Pancreas (tissue), 10 donors: ENCODE results near the gene MAFG. TPM values are rescaled to one million over a fixed set of nuclear protein-coding genes. Genes with fewer than 3 reads are reported as not detected.
A peak's percentile ranks its signal among the peaks of the same experiment; 100 is the strongest.

Experiments
- ATAC-seq, 4 donors: fragments of 200-7000 bp; cut with Tn5 transposase; one replicate each; pipeline versions ENCODE4 v1.8.0 to v1.9.1; 2020; ENCODE audit warnings: mild to moderate bottlenecking in 4 of 4, moderate library complexity in 4 of 4
- DNase-seq, 6 donors: peaks; one replicate each; pipeline ENCODE4 v3.0.0-alpha.2; 2020
- FAIRE-seq: peaks from 2 replicates; lab custom pipeline; 2012; peaks lifted over from hg19 to GRCh38; lab: Jason Lieb, UNC
- H3K27ac ChIP-seq, 4 donors: fragments of 200-600 bp; sonication (generic); 1 replicate in 3 of 4; 2 replicates in 1 of 4; pipeline versions ENCODE4 v1.5.0 to v1.8.0; 2020
- H3K27me3 ChIP-seq, 4 donors: fragments of 200-600 bp; one replicate each; pipeline ENCODE4 v1.8.0; 2021
- H3K36me3 ChIP-seq, 3 donors: fragments of 200-600 bp; sonication (generic) in 1 of 3; one replicate each; pipeline versions ENCODE4 v1.5.0 to v1.8.0; 2020 to 2021
- H3K4me1 ChIP-seq, 3 donors: fragments of 200-600 bp; one replicate each; pipeline ENCODE4 v1.8.0; 2021
- H3K4me3 ChIP-seq, 4 donors: fragments of 200-600 bp; sonication (generic) in 2 of 4; one replicate each; pipeline versions ENCODE4 v1.5.0 to v1.8.0; 2020 to 2021
- H3K9me3 ChIP-seq, 4 donors: fragments of 200-600 bp; one replicate each; pipeline ENCODE4 v1.8.0; 2021
- CTCF ChIP-seq, 4 donors: fragments of 200-600 bp; sonication (generic) in 3 of 4; IDR thresholded peaks; one replicate each; pipeline versions ENCODE4 v1.5.0 to v1.8.0; 2021; ENCODE audit warnings: antibody characterized with exemption in 4 of 4
- WGBS, 2 donors: extraction: QIAGEN DNeasy Blood & Tissue Kit; methylation state at CpG; one replicate each; pipeline ENCODE4 v1.1.7; 2013; 5-methylcytosine and 5-hydroxymethylcytosine counted together
- intact Hi-C, 3 donors: fragments of 100-400 bp; cut with DNase I; formaldehyde crosslinking; loops; one replicate each; pipeline versions ENCODE4 v1.11.1 to v1.14.2; 2022
- polyA plus RNA-seq, 2 donors: library from polyadenylated mRNA; stranded (reverse); fragments of 200-250 nt; gene quantifications; one replicate each; pipeline ENCODE4 v1.2.3, GENCODE V29; 2013
- total RNA-seq, 6 donors: library from RNA; stranded (reverse); fragmentation: NEBNext Ultra II Directional in 4 of 6; extraction: Animal tissue kit (Norgen Biotek cat#: 25700) in 4 of 6; gene quantifications; one replicate each; pipeline versions ENCODE4 v1.2.1 to v1.2.4, GENCODE V29; 2021 to 2023
- donor health status: healthy with polysubstance abuse.
- donor health status: DM: no; HTN: no; CAD: no; lungs with moderate emphysema.
- donor health status: DM: no; HTN: no; CAD: no.
- donor health status: control.
- donor health status: control.
- donor health status: Bipolar disorder and iron deficiency.
- donor health status: DM: yes; HTN: yes; CAD: no.
- donor health status: DM: no; HTN: no; CAD: no.
- donor health status: DM: no; HTN: no; CAD: no.
- donor health status: DM: yes; HTN: yes; CAD: no.

MAFG gene
- total and polyA plus RNA-seq, 8 donors, result 6.4 to 11.1 (median 8.0) TPM

DNA sequence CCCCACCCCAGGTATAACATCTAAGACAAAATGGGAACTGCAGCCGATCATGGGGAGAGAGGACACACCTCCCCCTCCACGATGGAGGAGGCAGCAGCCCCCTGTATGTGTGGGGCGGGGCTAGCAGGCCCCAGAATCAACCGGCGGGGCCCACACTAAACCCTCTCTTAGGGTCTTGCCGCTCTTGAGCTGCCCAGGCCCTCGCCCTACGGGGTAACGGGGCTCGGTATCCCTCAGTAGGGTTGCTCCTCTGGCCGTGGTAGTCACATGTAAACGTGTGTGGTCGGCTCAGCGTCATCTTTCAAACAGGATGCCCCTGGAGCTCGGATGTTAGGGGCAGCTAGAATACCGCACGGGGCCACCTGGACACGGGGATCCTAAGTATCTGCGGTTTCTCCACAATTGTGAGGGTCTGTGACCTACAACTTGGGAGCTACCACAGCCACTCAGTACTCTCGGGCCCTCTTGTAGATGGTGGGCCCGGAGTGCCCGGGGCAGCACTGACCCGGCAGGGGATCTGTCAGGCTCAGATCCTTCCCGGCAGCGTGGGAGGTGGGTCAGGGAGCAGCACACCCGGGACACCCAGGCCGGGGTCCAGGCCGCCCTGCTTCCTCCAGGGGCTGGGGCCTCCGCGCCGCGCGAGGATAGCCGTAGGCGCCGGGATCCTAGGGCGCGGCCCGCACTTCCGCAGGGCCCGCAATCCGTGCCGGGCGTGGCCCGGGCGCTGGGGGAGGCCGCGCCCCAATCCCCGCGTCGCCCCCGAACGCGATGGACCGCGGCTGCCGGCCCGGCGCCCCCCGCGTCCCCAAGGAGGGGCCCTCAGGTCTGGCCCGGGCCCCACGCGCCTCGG is 57.2 kb downstream of the MAFG start:
- intact Hi-C loops, result no loop called here
- no peaks in the 10 kb centered on the region for H3K9me3 ChIP-seq
- H3K27me3 ChIP-seq, result no peaks in the 10 kb centered on the region
- H3K27ac ChIP-seq, result peak overlapping the region; percentile 81 to 100 (median 96)
- FAIRE-seq (no peak), ATAC-seq (peak in 2 of 4 donors; percentile 0 to 1), DNase-seq (peak; percentile 42 to 89 (median 65))
- H3K4me1 ChIP-seq, result peaks cover 21 to 43% (median 32%) of the 10 kb centered on the region in 3 donors
- TF ChIP-seq CTCF (IDR thresholded peaks at IDR 0.05), result no peak
- H3K4me3 ChIP-seq, result peak overlapping the region; percentile 59 to 87 (median 70)
- WGBS, 2 donors, result 2 to 4% methylated on average over 46 to 65 of the region's 65 CpGs
- H3K36me3 ChIP-seq, result peaks cover 0 to 16% (median 10%) of the 10 kb centered on the region in 3 donors

GRCh38 chr17:81869221-81870130 is 58.1 kb downstream of the MAFG start:
- WGBS, 2 donors, result 24 to 27% methylated on average over 45 to 52 of the region's 52 CpGs
- intact Hi-C loops, result no loop called here
- Histone ChIP-seq H3K27me3 (no peaks in the 10 kb centered on the region), H3K4me1 (peaks cover 26 to 52% (median 39%) of the 10 kb centered on the region in 3 donors), H3K4me3 (peak overlapping the region in 3 of 4 donors; percentile 59 to 87 (median 82)), H3K27ac (peak overlapping the region; percentile 15 to 100 (median 96)), H3K36me3 (peaks cover 0 to 16% (median 10%) of the 10 kb centered on the region in 3 donors), H3K9me3 (no peaks in the 10 kb centered on the region)
- DNase-seq (peak in 5 of 6 donors; percentile 48 to 89 (median 71)), ATAC-seq (peak in 3 of 4 donors; percentile 2 to 12 (median 5)), FAIRE-seq (no peak)
- TF ChIP-seq CTCF (IDR thresholded peaks at IDR 0.05), result peak; percentile 68 to 87 (median 78)

DNA sequence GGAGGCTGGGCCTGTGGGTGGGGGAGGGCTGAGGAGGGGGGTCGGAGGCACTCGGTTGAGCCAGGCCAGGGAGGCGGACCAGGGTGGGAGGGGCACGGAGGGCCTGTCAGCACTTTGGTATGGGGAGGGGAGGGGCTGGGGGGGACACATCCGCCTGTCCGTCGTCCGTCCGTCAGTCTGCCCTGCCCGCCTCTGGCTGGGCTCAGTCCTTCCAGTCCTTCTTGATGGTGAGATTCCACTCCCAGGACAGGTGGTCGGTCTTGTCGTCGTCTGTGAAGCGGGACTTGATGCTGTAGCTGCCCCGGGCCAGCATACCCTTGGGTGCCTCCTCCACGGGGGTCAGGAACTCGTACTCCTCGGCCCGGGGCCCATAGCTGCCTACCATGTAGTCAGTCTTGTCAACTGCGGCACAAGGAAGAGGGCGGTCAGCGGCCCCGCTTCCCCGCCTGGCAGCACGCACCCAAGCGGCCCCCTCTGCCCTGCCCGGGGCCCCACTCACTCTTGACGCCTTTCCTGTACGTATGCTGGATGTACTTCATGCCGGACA is 58.8 kb downstream of the MAFG start:
- 55 to 64% methylated on average over 25 to 30 of the region's 30 CpGs for WGBS, 2 donors
- FAIRE-seq (no peak), DNase-seq (peak in 4 of 6 donors; percentile 50 to 89 (median 66)), ATAC-seq (no peak)
- Histone ChIP-seq H3K36me3 (peaks cover 0 to 16% (median 10%) of the 10 kb centered on the region in 3 donors), H3K27me3 (no peaks in the 10 kb centered on the region), H3K9me3 (no peaks in the 10 kb centered on the region), H3K27ac (peak overlapping the region in 3 of 4 donors; percentile 28 to 97 (median 96)), H3K4me1 (peaks cover 27 to 57% (median 39%) of the 10 kb centered on the region in 3 donors), H3K4me3 (peak overlapping the region in 2 of 4 donors; percentile 59 to 82)
- no peak for TF ChIP-seq CTCF (IDR thresholded peaks at IDR 0.05)
- intact Hi-C loops, result no loop called here

Other genes starting within 250 kb of the MAFG start
- 10 to 100 TPM; 10.5 to 18.3 (median 13.1) TPM for gene ARL16, start 243.9 kb downstream of the MAFG start, total RNA-seq
- 100 to 1,000 TPM; 102 to 119 TPM for gene ARL16, start 243.9 kb downstream of the MAFG start, polyA plus RNA-seq
- gene HGS, start 243.7 kb downstream of the MAFG start, total RNA-seq, result 10 to 100 TPM; 39.3 to 56.6 (median 43.0) TPM
- 100 to 1,000 TPM; 135 to 174 TPM for gene HGS, start 243.7 kb downstream of the MAFG start, polyA plus RNA-seq
- gene MRPL12, start 224.4 kb downstream of the MAFG start, total RNA-seq, result 10 to 100 TPM; 18.1 to 46.6 (median 23.7) TPM
- gene MRPL12, start 224.4 kb downstream of the MAFG start, polyA plus RNA-seq, result 10 to 100 TPM; 48.8 to 98.7 TPM
- 10 to 100 TPM; 12.0 to 40.1 (median 17.3) TPM for gene SLC25A10, start 215.5 kb downstream of the MAFG start, total RNA-seq
- gene SLC25A10, start 215.5 kb downstream of the MAFG start, polyA plus RNA-seq, result 10 to 100 TPM; 34.6 to 55.8 TPM
- gene GCGR, start 123.6 kb downstream of the MAFG start, total RNA-seq, result 1 to 10 TPM in 2 of 6 donors, under 1 TPM in 3, not detected in 1; 0.28 to 2.1 (median 0.79) TPM
- gene GCGR, start 123.6 kb downstream of the MAFG start, polyA plus RNA-seq, result 10 to 100 TPM in 1 of 2 donors, 1 to 10 TPM in 1; 7.3 to 22.7 TPM
- 10 to 100 TPM; 28.9 to 64.0 (median 50.2) TPM for gene MCRIP1, start 94.4 kb downstream of the MAFG start, total RNA-seq
- 100 to 1,000 TPM; 133 to 203 TPM for gene MCRIP1, start 94.4 kb downstream of the MAFG start, polyA plus RNA-seq
- gene PPP1R27, start 92.7 kb downstream of the MAFG start, total RNA-seq, result under 1 TPM in 1 of 6 donors, not detected in 5; 0.19 TPM
- 1 to 10 TPM; 1.1 to 1.5 TPM for gene PPP1R27, start 92.7 kb downstream of the MAFG start, polyA plus RNA-seq
- gene P4HB, start 67.2 kb downstream of the MAFG start, total RNA-seq, result 1,000 to 10,000 TPM; 1,057 to 2,130 (median 1,556) TPM
- 1,000 to 10,000 TPM in 1 of 2 donors, 100 to 1,000 TPM in 1; 876 to 1,399 TPM for gene P4HB, start 67.2 kb downstream of the MAFG start, polyA plus RNA-seq
- gene ARHGDIA, start 56.4 kb downstream of the MAFG start, total RNA-seq, result 100 to 1,000 TPM in 5 of 6 donors, 10 to 100 TPM in 1; 99.5 to 170 (median 160) TPM
- gene ARHGDIA, start 56.4 kb downstream of the MAFG start, polyA plus RNA-seq, result 100 to 1,000 TPM; 157 to 225 TPM
- 10 to 100 TPM; 14.4 to 27.8 (median 23.4) TPM for gene ALYREF, start 36.1 kb downstream of the MAFG start, total RNA-seq
- gene ALYREF, start 36.1 kb downstream of the MAFG start, polyA plus RNA-seq, result 10 to 100 TPM; 10.3 to 22.6 TPM
- 10 to 100 TPM; 33.3 to 45.5 (median 42.5) TPM for gene ANAPC11, start 36.0 kb downstream of the MAFG start, total RNA-seq
- 100 to 1,000 TPM in 1 of 2 donors, 10 to 100 TPM in 1; 95.1 to 112 TPM for gene ANAPC11, start 36.0 kb downstream of the MAFG start, polyA plus RNA-seq
- under 1 TPM in 4 of 6 donors, not detected in 2; 0.19 to 0.62 (median 0.34) TPM for gene NPB, start 25.5 kb downstream of the MAFG start, total RNA-seq
- under 1 TPM; 0.34 to 0.45 TPM for gene NPB, start 25.5 kb downstream of the MAFG start, polyA plus RNA-seq
- gene PCYT2, start 16.3 kb downstream of the MAFG start, total RNA-seq, result 10 to 100 TPM in 5 of 6 donors, 1 to 10 TPM in 1; 9.0 to 20.7 (median 15.0) TPM
- gene PCYT2, start 16.3 kb downstream of the MAFG start, polyA plus RNA-seq, result 10 to 100 TPM; 22.3 to 35.3 TPM
- gene SIRT7, start 9.6 kb downstream of the MAFG start, total RNA-seq, result 10 to 100 TPM in 5 of 6 donors, 1 to 10 TPM in 1; 9.6 to 18.1 (median 12.0) TPM
- gene SIRT7, start 9.6 kb downstream of the MAFG start, polyA plus RNA-seq, result 10 to 100 TPM; 33.8 to 40.2 TPM
- 100 to 1,000 TPM in 1 of 6 donors, 10 to 100 TPM in 5; 30.6 to 158 (median 52.3) TPM for gene PYCR1, start 9.6 kb upstream of the MAFG start, total RNA-seq
- gene PYCR1, start 9.6 kb upstream of the MAFG start, polyA plus RNA-seq, result 10 to 100 TPM; 25.4 to 36.9 TPM
- not detected for gene MYADML2, start 19.5 kb upstream of the MAFG start, total RNA-seq
- not detected for gene MYADML2, start 19.5 kb upstream of the MAFG start, polyA plus RNA-seq
- under 1 TPM in 5 of 6 donors, not detected in 1; 0.14 to 0.44 (median 0.16) TPM for gene NOTUM, start 33.5 kb upstream of the MAFG start, total RNA-seq
- under 1 TPM; 0.21 to 0.27 TPM for gene NOTUM, start 33.5 kb upstream of the MAFG start, polyA plus RNA-seq
- 10 to 100 TPM; 12.2 to 25.7 (median 16.2) TPM for gene ASPSCR1, start 49.9 kb upstream of the MAFG start, total RNA-seq
- 10 to 100 TPM; 70.8 to 78.8 TPM for gene ASPSCR1, start 49.9 kb upstream of the MAFG start, polyA plus RNA-seq
- 10 to 100 TPM; 14.0 to 28.6 (median 16.4) TPM for gene CENPX, start 95.1 kb upstream of the MAFG start, total RNA-seq
- 10 to 100 TPM; 43.6 to 62.4 TPM for gene CENPX, start 95.1 kb upstream of the MAFG start, polyA plus RNA-seq
- gene LRRC45, start 95.6 kb upstream of the MAFG start, total RNA-seq, result 1 to 10 TPM; 5.3 to 9.9 (median 6.2) TPM
- gene LRRC45, start 95.6 kb upstream of the MAFG start, polyA plus RNA-seq, result 10 to 100 TPM; 20.0 to 21.6 TPM
- gene RAC3, start 103.9 kb upstream of the MAFG start, total RNA-seq, result 1 to 10 TPM in 5 of 6 donors, under 1 TPM in 1; 0.97 to 3.3 (median 1.9) TPM
- 10 to 100 TPM in 1 of 2 donors, 1 to 10 TPM in 1; 6.0 to 12.6 TPM for gene RAC3, start 103.9 kb upstream of the MAFG start, polyA plus RNA-seq
- 10 to 100 TPM; 34.8 to 87.4 (median 51.1) TPM for gene DCXR, start 110.0 kb upstream of the MAFG start, total RNA-seq
- 100 to 1,000 TPM in 1 of 2 donors, 10 to 100 TPM in 1; 86.7 to 108 TPM for gene DCXR, start 110.0 kb upstream of the MAFG start, polyA plus RNA-seq
- gene RFNG, start 124.1 kb upstream of the MAFG start, total RNA-seq, result 10 to 100 TPM; 18.2 to 30.8 (median 28.4) TPM
- 10 to 100 TPM; 57.9 to 59.1 TPM for gene RFNG, start 124.1 kb upstream of the MAFG start, polyA plus RNA-seq
- gene GPS1, start 124.2 kb upstream of the MAFG start, total RNA-seq, result 10 to 100 TPM; 43.0 to 61.9 (median 49.1) TPM
- 100 to 1,000 TPM; 142 to 149 TPM for gene GPS1, start 124.2 kb upstream of the MAFG start, polyA plus RNA-seq
- gene DUS1L, start 138.1 kb upstream of the MAFG start, total RNA-seq, result 10 to 100 TPM; 56.0 to 89.2 (median 63.7) TPM
- 100 to 1,000 TPM; 138 to 186 TPM for gene DUS1L, start 138.1 kb upstream of the MAFG start, polyA plus RNA-seq
- 10 to 100 TPM; 12.4 to 69.4 (median 31.5) TPM for gene FASN, start 170.5 kb upstream of the MAFG start, total RNA-seq
- 10 to 100 TPM; 31.8 to 50.2 TPM for gene FASN, start 170.5 kb upstream of the MAFG start, polyA plus RNA-seq